T-helper 9 cell (primary cell): Measurements from ENCODE around the gene SLC38A3.

ENCODE experiments used
- DNase-seq: peaks from one replicate; pipeline ENCODE4 v3.0.0-alpha.2; 2020

SLC38A3 gene

DNA sequence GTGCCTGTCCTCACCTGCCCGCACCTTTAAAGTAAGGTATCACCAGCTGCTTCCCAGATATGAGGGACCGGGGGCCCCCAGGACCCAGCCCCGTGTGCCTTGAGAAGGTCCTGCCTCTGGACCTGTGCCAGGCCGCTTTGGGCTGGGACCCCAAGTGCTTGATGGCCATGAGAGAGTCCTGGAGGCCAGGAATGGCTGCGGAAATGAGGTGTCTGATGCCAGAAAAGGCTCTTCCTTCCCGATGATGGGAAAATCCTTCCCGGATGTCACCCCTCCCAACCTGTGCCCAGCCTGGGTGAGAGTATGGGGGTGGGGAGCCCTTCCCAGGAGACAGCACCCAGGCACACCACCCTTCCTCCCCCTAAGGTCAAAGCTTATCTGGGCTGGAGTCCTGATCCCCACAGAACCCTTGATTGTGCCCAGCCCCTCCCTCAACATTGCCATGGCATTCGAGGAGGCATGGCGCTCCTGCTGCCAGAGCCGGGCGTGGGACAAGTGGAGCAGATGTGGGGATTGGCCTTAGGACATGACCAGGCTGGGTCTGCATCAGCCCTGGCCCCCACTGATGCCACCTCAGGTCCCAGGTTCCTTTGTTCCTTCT, 35.7 kb upstream of the SLC38A3 start:
- DNase-seq: no peak

GRCh38 chr3:50169858-50170257, 35.2 kb upstream of the SLC38A3 start:
- no peak for DNase-seq

DNA sequence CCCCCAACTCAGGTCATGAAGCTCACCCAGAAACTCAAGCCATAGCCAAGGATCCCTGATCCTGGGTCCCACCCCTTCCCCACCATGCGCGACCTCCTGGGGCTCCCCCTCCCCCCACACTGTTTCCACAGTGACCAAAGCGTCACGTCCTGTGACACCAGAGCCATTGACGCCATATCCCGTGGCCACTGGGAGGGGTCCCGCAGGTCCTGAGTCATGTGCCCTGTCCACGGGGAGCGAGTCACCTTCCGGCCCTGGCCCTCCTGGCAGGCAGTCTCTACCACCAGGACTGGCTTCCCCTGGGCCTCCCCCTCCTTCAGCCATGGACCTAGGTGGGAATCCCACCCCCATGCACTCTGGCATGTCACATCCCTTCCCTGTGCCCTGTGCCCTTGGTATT, 34.4 kb upstream of the SLC38A3 start:
- no peak for DNase-seq

DNA sequence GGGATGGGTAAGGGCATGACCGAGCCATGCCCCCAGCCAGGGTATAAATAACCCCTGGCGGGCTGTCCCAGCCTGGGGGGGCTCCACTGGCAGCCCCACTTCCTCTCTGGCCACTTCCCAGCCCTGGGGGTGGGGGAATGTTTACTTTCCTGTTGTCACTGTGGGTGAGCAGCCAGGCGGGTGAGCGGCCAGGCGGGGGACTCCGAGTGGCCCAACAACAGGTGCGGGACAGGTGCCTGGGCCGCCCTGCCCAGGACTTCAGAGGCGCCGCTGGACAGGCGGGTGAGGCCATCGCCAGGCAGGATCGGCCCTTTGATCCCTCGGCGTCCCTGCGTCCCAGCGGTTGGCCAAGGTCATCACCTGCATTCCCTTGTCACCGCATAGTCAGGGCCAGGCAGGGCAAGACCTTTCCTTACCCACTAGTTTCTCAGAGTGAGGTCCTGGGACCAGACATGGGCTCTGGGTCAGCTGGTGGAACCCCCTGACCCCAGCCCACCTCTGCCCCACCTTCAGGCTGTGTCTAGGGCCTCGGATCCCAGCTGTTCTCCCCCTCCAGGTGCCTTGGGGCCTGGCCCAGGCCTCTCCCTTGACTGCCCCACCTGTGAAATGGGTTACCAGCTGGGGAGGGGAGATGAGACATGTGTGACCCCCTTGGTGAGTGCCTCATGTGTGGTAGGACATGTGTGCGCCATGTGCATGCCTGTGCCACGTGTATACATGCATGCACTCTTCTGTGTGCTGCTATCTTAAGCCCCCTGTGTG, 33.4 kb upstream of the SLC38A3 start:
- DNase-seq: no peak

DNA sequence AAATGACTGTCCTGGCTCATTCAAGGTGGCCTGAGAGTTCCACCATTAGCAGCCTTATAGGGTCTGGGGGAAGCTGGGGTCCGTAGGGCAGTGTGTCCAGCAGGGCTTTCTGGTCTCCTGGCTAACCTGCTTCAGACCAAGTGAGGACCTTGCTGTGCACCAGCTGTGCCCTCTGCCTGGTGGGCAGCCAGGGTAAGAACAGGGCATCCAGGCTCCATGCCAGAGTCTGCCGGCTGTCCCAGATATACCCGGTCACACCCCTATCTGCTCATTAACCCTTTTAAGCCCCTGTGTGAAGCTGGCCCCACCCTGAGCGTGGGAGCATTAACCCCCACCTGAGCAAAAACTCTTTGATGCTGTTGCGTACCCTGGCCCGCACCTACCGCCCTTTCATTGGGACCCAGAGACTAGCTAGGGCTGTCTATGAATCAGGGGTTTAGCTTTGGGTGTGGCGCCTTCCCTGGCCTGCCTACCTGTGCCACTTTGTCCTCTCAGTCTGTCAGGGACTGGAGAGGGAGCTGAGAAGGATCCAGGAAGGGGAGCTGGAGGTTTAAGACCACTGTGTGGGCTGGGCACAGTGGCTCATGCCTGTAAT, 32.3 kb upstream of the SLC38A3 start:
- no peak for DNase-seq

DNA sequence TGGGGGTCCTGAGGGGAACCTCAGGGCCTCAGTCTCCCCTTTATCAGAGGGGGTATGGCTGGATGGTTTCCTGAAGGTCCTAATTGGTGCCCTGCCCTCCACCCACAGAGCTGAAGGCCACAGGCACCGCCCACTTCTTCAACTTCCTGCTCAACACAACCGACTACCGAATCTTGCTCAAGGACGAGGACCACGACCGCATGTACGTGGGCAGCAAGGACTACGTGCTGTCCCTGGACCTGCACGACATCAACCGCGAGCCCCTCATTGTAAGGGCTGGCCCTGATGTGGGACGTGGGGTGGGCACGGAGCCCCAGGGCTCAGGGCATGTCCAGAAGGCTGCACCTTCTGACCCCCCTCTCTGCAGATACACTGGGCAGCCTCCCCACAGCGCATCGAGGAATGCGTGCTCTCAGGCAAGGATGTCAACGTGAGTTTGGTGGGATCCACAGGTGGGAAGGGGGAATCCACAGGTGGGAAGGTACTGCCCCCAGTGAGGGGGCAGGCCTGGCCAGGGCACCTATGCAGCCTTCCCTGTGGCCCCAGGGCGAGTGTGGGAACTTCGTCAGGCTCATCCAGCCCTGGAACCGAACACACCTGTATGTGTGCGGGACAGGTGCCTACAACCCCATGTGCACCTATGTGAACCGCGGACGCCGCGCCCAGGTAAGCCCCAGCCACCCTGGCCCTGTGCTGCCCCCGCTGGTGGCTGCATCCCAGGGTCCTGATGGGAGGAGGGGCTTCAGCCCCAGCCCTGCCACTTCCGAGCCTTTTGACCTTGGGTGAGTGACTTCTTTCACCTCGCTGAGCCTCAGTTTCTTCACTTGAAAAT, 31.2 kb upstream of the SLC38A3 start:
- DNase-seq: no peak

DNA sequence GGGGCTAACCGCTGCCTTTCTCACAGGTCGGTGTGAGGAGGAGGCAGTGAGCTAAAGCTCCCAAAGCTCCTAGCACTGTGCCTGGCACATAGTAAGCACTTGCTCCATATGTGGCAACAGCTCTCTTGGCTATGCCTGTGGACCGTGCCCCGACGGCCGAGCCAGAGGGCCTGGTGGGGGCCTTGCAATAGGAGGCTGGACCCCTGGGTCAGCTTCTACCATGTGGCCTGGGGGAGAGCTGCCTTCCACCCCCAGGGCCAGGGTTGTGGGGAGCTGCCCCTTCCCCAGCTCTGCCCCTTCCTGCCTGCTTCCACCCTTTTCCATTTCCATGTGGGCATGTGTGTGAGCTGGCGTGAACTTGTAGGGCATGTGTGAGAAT, 30.6 kb upstream of the SLC38A3 start:
- no peak for DNase-seq

GRCh38 chr3:50174947-50175524, 30.0 kb upstream of the SLC38A3 start:
- no peak for DNase-seq

DNA sequence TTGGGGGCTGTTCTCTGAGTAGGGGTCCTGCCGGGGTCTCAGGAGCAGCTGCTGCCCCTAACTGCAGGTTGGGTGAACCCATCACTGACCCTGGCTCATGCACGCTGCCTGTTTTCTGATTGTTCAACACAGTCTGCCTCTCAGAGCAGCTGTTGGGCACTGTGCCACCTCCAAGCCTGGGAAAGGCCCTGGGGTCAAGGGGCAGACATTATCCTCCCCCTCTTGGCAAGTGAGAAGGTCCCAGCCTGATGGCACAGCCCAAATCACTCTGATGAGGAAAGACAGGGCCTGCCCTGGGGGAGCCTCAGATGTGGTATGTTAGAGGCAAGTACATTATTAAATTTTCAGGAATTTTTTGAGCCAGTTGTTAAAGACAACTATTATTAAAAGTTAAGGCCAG, 27.7 kb upstream of the SLC38A3 start:
- no peak for DNase-seq

DNA sequence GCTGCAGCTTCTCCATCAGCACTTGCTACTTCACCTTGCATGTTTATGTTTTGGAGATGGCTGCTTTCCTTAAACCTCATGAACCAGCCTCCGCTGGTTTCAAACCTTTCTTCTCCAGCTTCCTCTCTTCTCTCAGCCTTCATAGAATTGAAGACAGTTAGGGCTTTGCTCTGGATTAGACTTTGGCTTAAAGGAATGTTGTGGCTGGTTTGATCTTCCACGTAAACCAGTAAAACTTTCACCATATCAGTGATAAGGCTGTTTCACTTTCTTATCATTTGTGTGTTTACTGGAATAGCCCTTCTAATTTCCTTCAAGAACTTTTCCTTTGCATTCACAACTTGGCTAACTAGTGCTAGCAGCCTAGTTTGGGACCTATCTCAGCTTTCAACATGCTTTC, 25.4 kb upstream of the SLC38A3 start:
- DNase-seq: no peak

DNA sequence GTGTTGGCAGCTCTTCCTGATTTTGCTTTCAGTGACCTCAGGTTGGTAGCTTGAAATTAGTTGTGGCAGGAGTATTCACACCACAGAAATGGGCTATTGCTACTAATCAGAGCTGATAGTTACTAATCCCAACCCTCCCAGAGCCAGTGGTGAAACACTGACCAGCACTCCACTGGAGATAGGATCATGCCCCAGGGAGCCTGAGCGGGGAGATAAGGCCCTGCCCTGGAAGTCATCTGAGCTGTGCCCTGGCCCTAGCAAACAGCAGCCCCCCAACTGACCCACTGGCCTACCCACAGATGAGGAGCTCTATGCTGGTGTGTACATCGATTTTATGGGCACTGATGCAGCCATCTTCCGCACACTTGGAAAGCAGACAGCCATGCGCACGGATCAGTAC, 23.1 kb upstream of the SLC38A3 start:
- DNase-seq: no peak

- no peak for DNase-seq
Observed at GRCh38 chr3:50182533-50183099, 22.5 kb upstream of the SLC38A3 start.

DNA sequence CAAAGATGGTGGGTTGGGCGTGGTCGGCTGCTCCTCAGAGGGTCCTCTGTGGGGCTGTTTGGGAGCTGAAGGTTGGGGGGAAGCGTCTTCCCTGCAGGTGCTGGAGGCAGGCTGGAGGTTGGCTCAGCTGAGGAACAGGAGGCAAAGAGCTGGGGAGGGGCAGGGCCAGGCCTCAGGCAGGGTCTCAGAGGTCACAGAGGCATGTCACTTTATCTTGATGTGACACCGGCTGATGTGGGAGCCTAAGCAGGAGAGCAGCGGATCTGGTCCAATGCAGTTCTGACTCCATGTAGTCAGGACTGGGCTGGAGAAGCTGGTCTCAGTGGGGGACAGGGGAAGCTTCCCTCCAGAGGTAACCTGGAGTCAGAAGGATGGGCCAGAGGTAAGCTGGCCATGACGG, 21.3 kb upstream of the SLC38A3 start:
- DNase-seq: no peak

GRCh38 chr3:50184242-50184978, 20.7 kb upstream of the SLC38A3 start:
- DNase-seq: no peak

GRCh38 chr3:50185230-50185629, 19.8 kb upstream of the SLC38A3 start:
- DNase-seq: no peak

DNA sequence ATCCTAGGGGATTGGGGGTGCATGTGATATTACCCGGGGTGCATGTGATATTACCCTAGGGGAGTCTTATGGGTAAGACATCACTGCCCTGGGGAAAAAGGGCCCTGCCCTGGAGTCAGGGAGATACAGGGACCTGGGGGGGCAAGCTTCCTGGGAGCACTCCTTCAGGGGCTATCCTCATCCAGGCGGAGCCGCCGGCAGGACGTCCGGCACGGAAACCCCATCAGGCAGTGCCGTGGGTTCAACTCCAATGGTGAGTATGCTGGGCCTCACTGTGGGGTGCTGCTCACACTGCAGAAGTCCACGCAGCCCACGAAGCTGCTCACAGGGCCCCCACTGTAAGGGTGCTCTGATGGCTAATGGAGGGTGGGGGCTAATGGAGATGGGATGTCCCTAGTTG, 19.0 kb upstream of the SLC38A3 start:
- DNase-seq: no peak

DNA sequence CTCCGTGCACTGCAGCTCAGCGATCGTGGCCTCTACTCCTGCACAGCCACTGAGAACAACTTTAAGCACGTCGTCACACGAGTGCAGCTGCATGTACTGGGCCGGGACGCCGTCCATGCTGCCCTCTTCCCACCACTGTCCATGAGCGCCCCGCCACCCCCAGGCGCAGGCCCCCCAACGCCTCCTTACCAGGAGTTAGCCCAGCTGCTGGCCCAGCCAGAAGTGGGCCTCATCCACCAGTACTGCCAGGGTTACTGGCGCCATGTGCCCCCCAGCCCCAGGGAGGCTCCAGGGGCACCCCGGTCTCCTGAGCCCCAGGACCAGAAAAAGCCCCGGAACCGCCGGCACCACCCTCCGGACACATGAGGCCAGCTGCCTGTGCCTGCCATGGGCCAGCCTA, 17.3 kb upstream of the SLC38A3 start:
- DNase-seq: no peak

DNA sequence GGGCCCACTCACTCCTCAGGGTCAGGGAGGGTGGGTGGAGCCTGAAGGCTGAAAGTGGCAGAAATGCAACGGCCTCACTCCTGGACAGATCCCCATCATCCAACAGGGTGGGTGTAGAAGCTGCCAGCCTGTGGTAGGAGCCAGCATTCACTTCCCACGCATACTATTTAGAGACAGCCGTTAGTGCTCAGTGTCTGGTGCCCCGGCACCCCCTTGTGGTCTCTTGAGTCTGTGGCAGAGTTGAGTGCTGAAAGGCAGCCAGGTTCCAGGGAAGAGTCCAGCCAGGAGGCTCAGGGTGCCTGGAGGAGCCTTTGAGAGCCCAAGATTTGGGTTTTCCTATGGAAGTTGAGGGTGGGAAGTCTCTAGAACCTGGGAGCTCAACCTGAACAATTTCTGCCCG, 15.8 kb upstream of the SLC38A3 start:
- DNase-seq: no peak

DNA sequence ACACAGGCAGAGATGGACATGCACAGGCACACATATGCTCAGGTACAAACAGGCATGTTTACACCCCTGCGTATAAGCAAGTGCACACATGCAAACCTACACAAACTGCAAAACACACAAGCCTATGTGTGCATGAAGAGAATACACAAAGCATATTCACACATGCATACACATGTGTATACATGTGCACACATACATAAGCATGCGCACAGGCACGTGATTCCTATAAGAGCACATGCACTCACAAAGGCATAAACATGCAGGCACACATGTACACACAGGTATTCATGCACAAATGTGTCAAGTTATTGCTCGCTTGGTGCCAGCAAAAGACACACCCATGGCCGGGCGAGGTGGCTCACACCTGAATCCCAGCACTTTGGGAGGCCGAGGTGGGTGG, 15.1 kb upstream of the SLC38A3 start:
- no peak for DNase-seq

DNA sequence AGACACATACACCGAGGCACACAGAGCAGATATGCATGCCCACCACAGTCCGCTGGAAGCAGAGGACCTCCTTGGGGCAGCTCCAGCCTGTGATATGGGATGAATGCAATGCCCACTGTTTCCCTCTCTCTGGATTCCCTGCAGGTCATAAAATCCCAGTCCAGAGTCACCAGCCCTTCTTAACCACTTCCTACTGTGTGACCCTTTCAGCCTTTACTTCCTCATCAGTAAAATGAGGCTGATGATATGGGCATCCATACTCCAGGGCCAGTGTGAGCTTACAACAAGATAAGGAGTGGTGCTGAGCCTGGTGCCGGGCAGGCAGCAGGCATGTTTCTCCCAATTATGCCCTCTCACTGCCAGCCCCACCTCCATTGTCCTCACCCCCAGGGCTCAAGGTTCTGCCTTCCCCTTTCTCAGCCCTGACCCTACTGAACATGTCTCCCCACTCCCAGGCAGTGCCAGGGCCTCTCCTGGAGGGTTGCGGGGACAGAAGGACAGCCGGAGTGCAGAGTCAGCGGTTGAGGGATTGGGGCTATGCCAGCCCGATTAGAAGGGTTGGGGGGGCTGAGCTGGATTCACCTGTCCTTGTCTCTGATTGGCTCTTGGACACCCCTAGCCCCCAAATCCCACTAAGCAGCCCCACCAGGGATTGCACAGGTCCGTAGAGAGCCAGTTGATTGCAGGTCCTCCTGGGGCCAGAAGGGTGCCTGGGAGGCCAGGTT, 14.0 kb upstream of the SLC38A3 start, which contains the start of gene GNAT1:
Gene GNAT1, plus strand, starts transcription at position 675 of the 725 bp plus-strand sequence. CDS start 116 bp downstream, outside the sequence.
- no peak for DNase-seq

DNA sequence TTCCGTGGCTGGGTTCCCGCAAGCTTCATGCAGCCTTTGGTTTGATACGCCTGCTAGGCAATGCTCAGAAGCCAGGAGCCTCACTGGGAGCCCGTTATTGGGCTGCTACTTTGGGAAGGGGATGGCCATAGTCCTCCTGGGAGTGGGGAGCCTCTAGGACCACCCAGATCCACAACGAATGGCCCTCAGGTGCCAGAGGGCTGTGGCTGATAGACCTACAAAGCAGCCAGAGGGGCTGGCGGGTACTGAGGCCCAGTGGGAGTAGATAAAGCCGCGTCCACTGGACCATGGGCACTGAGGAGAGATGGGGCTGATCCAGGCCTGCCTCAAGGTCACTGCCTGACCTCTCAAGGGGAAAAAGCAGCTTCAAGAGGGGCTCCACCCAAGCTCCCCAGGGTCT, 12.9 kb upstream of the SLC38A3 start:
- no peak for DNase-seq
